AG09309 (cell line): Measurements from ENCODE around the gene TSHZ2.

Experiments used
- DNase-seq: peaks from one replicate; pipeline ENCODE4 v3.0.0-alpha.2; 2010; ENCODE audit warnings: low read depth
- H3K4me3 ChIP-seq: 2 replicates; pipeline ENCODE4 v1.5.1; 2011; ENCODE audit warnings: mild to moderate bottlenecking, low read depth, low read length, moderate library complexity; ENCODE audit not compliant: control insufficient read depth
- CTCF ChIP-seq: IDR thresholded peaks from 2 replicates; pipeline ENCODE4 v1.5.1; 2011; ENCODE audit warnings: mild to moderate bottlenecking, low read depth, low read length, inconsistent platforms; ENCODE audit not compliant: insufficient read depth, control insufficient read depth; ENCODE audit errors: missing control alignments

The TSHZ2 gene

GRCh38 chr20:53490620-53491019, 518.5 kb downstream of the TSHZ2 start:
- H3K4me3 ChIP-seq: no peak overlapping the region
- no peak for TF ChIP-seq CTCF
- no peak for DNase-seq

- DNase-seq: no peak
- no peak overlapping the region for H3K4me3 ChIP-seq
- no peak for TF ChIP-seq CTCF
Observed at GRCh38 chr20:53491462-53491861, 519.3 kb downstream of the TSHZ2 start.

GRCh38 chr20:53492212-53492611, 520.1 kb downstream of the TSHZ2 start:
- no peak for TF ChIP-seq CTCF
- H3K4me3 ChIP-seq: no peak overlapping the region

GRCh38 chr20:53493311-53493857, 521.2 kb downstream of the TSHZ2 start:
- DNase-seq: no peak
- no peak for TF ChIP-seq CTCF
- no peak overlapping the region for H3K4me3 ChIP-seq

More at GRCh38 chr20:53492212-53492611, 520.1 kb downstream of the TSHZ2 start:
- DNase-seq: no peak

GRCh38 chr20:53494753-53495152, 522.6 kb downstream of the TSHZ2 start:
- TF ChIP-seq CTCF: no peak
- no peak overlapping the region for H3K4me3 ChIP-seq
- DNase-seq: no peak

GRCh38 chr20:53495398-53496092, 523.4 kb downstream of the TSHZ2 start:
- no peak overlapping the region for H3K4me3 ChIP-seq
- DNase-seq: no peak
- no peak for TF ChIP-seq CTCF

GRCh38 chr20:53497246-53497645, 525.1 kb downstream of the TSHZ2 start:
- DNase-seq: no peak
- H3K4me3 ChIP-seq: no peak overlapping the region
- no peak for TF ChIP-seq CTCF
